Breast epithelium (tissue), 4 donors: Measurements from ENCODE around the gene GRK5. TPM values are rescaled to one million over a fixed set of nuclear protein-coding genes. Genes with fewer than 3 reads are reported as not detected.
"Not testable (repeated sequence)": the region's sequence is repeated elsewhere in the genome, so short reads cannot be mapped to it uniquely, and the experiment has no call there.

Source experiments
- DNase-seq, 2 donors: peaks; one replicate each; pipeline ENCODE4 v3.0.0-alpha.2; 2019; ENCODE audit warnings: low spot score in 2 of 2
- H3K27ac ChIP-seq, 2 donors: fragments of 200-600 bp; sonication (generic) in 1 of 2; one replicate each; pipeline ENCODE4 v1.5.1; 2016 to 2019; ENCODE audit warnings: mild to moderate bottlenecking in 1 of 2
- H3K27me3 ChIP-seq, 2 donors: fragments of 200-600 bp; sonication (generic) in 1 of 2; one replicate each; pipeline versions ENCODE4 v1.5.1 to v1.6.0; 2017 to 2019; ENCODE audit warnings: control low read depth in 1 of 2, mild to moderate bottlenecking in 1 of 2
- H3K36me3 ChIP-seq: fragments of 200-600 bp; one replicate; pipeline ENCODE4 v1.5.1; 2019
- H3K4me1 ChIP-seq, 2 donors: fragments of 200-600 bp; sonication (generic); one replicate each; pipeline ENCODE4 v1.5.1; 2016 to 2019; ENCODE audit warnings: control low read depth in 1 of 2
- H3K4me3 ChIP-seq, 3 donors: fragments of 200-600 bp; sonication (generic); 1 replicate in 2 of 3; 2 replicates in 1 of 3; pipeline ENCODE4 v1.5.1; 2016 to 2019; ENCODE audit warnings: mild to moderate bottlenecking in 3 of 3, moderate library complexity in 2 of 3
- H3K9me3 ChIP-seq, 2 donors: fragments of 200-600 bp; sonication (generic) in 1 of 2; one replicate each; pipeline ENCODE4 v1.5.1; 2016 to 2019; ENCODE audit warnings: control low read depth in 1 of 2
- POLR2A ChIP-seq: fragments of 450-650 bp; IDR thresholded peaks from one replicate; pipeline ENCODE4 v1.6.1; 2016; ENCODE audit warnings: antibody characterized with exemption, mild to moderate bottlenecking, moderate library complexity
- POLR2AphosphoS5 ChIP-seq, 3 donors: sonication (generic); formaldehyde crosslinking; IDR thresholded peaks; one replicate each; pipeline ENCODE4 v1.6.1; 2017; ENCODE audit warnings: antibody characterized with exemption in 3 of 3
- intact Hi-C: fragments of 100-400 bp; cut with DNase I; formaldehyde crosslinking; loops from one replicate; pipeline ENCODE4 v1.15.1; 2023; ENCODE audit warnings: low total_unique reads
- total RNA-seq, 3 donors: library from RNA; depleted of rRNA; stranded (reverse); fragments of >200 nt; gene quantifications; one replicate each; pipeline ENCODE4 v1.1.0, GENCODE V29; 2016
- TF ChIP-seq, protein P1 (sequence below), 3 donors: fragments of 450-650 bp; IDR thresholded peaks; one replicate each; pipeline ENCODE4 v1.5.1; 2016 to 2017; ENCODE audit warnings: antibody characterized with exemption in 3 of 3, mild to moderate bottlenecking in 3 of 3, moderate library complexity in 3 of 3

The GRK5 gene
- total RNA-seq, 3 donors from 2014 or later, result 14.9 to 20.6 (median 15.2) TPM

DNA sequence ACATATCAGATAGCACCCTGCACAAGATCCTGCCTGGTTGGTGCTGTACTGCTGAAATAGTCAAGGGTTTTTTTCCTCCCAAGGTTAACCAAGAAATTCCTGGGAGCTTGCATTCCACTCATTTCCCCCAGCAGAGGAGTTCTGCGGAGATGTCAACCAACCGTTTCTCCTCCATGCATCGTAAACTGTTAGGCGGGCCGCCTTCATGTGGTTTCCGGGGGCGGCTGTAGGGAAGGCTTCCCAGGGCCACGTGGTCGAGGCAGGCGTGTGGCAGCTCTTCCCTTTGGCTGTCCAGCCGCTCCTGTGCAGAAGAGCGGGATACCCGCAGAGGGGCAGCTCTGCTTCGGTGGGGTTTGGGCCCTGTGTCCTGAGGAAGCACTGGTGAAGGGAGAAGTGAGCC, 221.4 kb downstream of the GRK5 start:
- no peak overlapping the region for H3K27ac ChIP-seq
- H3K36me3 ChIP-seq, result no peaks in the 10 kb centered on the region

DNA sequence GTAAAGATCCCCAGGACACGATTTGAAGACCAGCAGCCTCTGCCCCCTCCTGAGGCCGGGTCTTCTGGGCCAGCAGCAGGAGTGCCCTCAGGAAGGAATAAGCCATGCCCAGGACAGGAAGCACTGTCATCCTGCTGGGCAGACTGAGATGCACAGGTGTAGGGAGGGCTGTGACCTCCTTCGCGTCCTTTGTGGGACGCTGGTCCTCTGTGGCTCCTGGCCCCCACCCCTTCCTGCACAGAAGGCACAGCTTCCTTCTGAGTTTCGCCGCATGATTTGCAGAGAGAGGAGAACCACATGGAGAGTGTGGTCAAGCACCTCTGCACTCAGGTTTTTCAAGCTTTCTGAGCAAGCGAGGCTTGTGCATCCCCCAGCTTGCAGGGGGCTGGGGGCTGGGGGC, 222.4 kb downstream of the GRK5 start:
- Histone ChIP-seq H3K36me3 (no peaks in the 10 kb centered on the region), H3K27ac (no peak overlapping the region), H3K4me3 (no peak overlapping the region), H3K9me3 (no peaks in the 10 kb centered on the region), H3K27me3 (no peaks in the 10 kb centered on the region), H3K4me1 (no peaks in the 10 kb centered on the region)
- DNase-seq, result no peak
- no peak for TF ChIP-seq POLR2AphosphoS5 (IDR thresholded peaks at IDR 0.05)
- intact Hi-C loops, result no loop called here

More for the DNA sequence above, 221.4 kb downstream of the GRK5 start:
- Histone ChIP-seq H3K9me3 (no peaks in the 10 kb centered on the region), H3K4me1 (no peaks in the 10 kb centered on the region), H3K4me3 (no peak overlapping the region), H3K27me3 (no peaks in the 10 kb centered on the region)
- no peak for DNase-seq
- TF ChIP-seq, protein P1, sequence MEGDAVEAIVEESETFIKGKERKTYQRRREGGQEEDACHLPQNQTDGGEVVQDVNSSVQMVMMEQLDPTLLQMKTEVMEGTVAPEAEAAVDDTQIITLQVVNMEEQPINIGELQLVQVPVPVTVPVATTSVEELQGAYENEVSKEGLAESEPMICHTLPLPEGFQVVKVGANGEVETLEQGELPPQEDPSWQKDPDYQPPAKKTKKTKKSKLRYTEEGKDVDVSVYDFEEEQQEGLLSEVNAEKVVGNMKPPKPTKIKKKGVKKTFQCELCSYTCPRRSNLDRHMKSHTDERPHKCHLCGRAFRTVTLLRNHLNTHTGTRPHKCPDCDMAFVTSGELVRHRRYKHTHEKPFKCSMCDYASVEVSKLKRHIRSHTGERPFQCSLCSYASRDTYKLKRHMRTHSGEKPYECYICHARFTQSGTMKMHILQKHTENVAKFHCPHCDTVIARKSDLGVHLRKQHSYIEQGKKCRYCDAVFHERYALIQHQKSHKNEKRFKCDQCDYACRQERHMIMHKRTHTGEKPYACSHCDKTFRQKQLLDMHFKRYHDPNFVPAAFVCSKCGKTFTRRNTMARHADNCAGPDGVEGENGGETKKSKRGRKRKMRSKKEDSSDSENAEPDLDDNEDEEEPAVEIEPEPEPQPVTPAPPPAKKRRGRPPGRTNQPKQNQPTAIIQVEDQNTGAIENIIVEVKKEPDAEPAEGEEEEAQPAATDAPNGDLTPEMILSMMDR (IDR thresholded peaks at IDR 0.05), result no peak
- TF ChIP-seq POLR2A, result no peak
- no peak for TF ChIP-seq POLR2AphosphoS5 (IDR thresholded peaks at IDR 0.05)
- intact Hi-C loops, result no loop called here

DNA sequence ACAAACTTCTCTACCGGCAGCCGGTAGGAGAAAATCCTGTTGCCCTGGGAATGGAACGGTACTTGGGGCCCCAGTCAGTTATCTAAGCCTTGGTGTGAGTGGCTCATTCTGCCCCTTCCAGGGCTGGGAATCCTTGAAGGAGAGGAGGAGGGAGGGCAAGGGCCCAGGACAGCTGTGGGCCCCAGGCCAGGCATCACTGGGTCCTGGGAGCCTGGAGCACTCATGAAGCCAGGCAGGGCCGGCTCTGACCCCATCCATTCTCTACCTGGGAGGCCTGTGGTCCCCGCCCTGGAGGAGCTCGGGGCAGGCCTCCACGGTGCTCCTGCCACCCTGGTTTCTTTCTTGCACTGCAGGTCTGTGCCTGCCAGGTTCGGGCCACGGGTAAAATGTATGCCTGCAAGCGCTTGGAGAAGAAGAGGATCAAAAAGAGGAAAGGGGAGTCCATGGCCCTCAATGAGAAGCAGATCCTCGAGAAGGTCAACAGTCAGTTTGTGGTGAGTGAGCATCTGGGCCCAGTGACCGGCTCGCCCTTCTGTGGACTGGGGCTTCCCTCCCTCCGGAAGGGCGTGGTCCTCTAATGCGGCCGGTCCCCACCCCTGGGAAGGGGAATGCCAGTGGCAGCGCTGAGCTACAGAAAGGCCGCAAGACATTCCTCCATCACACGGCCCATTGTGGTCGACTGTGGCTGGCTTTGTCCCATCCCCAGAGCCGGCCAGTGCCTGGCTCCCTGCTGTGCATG, 223.8 kb downstream of the GRK5 start:
- H3K4me3 ChIP-seq, result no peak overlapping the region
- H3K9me3 ChIP-seq, result no peaks in the 10 kb centered on the region
- no peaks in the 10 kb centered on the region for H3K4me1 ChIP-seq
- TF ChIP-seq, protein P1 (IDR thresholded peaks at IDR 0.05), result no peak
- TF ChIP-seq POLR2A, result no peak
- TF ChIP-seq POLR2AphosphoS5 (IDR thresholded peaks at IDR 0.05), result no peak
- no peaks in the 10 kb centered on the region for H3K27me3 ChIP-seq
- intact Hi-C loops, result no loop called here
- H3K27ac ChIP-seq, result no peak overlapping the region
- no peaks in the 10 kb centered on the region for H3K36me3 ChIP-seq
- DNase-seq, result no peak

DNA sequence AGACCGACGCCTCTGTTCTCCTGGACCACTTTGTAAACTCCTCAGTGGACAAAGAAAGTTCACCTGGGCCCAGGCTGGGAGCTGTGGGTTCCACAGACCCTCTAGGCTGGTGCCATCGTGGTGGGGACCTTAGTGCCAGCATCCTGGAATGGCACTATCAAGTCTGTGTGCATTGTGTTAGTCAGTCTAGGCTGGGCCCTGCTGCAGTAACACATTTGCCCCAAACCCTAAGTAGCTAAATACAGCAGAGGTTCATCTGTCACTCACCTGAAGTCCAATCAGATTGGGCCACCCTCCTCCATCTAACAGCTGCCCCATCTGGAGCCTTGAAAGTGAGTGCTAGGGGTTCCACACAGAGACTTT, 224.4 kb downstream of the GRK5 start:
- TF ChIP-seq, protein P1 (IDR thresholded peaks at IDR 0.05), result no peak
- TF ChIP-seq POLR2A (no peak), POLR2AphosphoS5 (IDR thresholded peaks at IDR 0.05) (no peak)
- intact Hi-C loops, result no loop called here

DNA sequence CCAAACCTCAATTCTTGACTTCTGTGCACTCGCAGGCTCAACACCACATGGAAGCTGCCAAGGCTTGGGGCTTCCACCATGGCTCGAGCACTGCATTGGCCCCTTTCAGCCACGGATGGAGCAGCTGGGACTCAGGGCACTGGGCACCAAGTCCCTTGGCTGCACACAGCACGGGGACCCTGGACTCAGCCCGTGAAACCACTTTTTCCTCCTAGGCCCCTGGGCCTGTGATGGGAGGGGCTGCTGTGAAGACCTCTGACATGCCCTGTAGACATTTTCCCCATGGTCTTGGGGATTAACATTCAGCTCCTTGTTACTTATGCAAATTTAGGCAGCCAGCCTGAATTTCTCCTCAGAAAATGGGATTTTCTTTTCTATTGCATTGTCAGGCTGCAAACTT, 227.6 kb downstream of the GRK5 start:
- H3K9me3 ChIP-seq, H3K36me3 ChIP-seq, DNase-seq, H3K4me3 ChIP-seq, H3K27me3 ChIP-seq, H3K27ac ChIP-seq, intact Hi-C loops, H3K4me1 ChIP-seq: not testable (repeated sequence)

More for the DNA sequence above, 224.4 kb downstream of the GRK5 start:
- Histone ChIP-seq H3K4me3 (no peak overlapping the region), H3K4me1 (no peaks in the 10 kb centered on the region), H3K9me3 (no peaks in the 10 kb centered on the region), H3K36me3 (no peaks in the 10 kb centered on the region), H3K27me3 (no peaks in the 10 kb centered on the region), H3K27ac (no peak overlapping the region)
- no peak for DNase-seq

DNA sequence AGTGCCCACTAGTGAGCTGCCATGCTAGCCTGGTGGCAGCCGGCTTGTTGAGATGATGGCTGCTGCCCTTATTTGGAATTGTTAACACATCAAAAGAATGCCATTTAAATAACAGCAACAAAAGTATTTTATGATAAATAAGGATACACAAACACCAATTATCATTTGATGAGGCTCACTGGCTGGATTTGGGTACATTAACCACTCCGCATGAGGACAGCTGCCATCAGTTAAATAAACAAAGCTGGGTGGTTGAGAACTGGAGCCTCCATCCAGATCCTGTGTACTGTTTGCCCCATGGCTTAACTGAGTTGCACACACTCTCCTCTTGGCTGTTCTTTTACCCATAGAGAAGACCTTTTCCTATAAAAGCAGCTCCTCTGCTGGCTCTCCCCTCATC, 231.3 kb downstream of the GRK5 start:
- TF ChIP-seq, protein P1 (IDR thresholded peaks at IDR 0.05), result no peak
- no peak for TF ChIP-seq POLR2AphosphoS5 (IDR thresholded peaks at IDR 0.05)
- TF ChIP-seq POLR2A, result no peak
- Histone ChIP-seq H3K27me3 (no peaks in the 10 kb centered on the region), H3K4me1 (peaks cover 14% of the 10 kb centered on the region in 2 donors), H3K36me3 (no peaks in the 10 kb centered on the region), H3K27ac (no peak overlapping the region), H3K9me3 (no peaks in the 10 kb centered on the region), H3K4me3 (no peak overlapping the region)
- intact Hi-C loops, result no loop called here
- no peak for DNase-seq
